Prostate gland (tissue), 2 donors: ENCODE measurements around the gene PRDM7. TPM values are rescaled to one million over a fixed set of nuclear protein-coding genes. Genes with fewer than 3 reads are reported as not detected.

ENCODE experiments used
- total RNA-seq, 2 donors: library from RNA; depleted of rRNA; stranded (reverse); fragments of >200 nt; gene quantifications; one replicate each; pipeline ENCODE4 v1.1.0, GENCODE V29; 2016

Gene PRDM7
- total RNA-seq, 2 donors from 2014 or later: 0.09 to 0.28 TPM

Other genes starting within 250 kb of the PRDM7 start
- gene SPIRE2, start 248.9 kb downstream of the PRDM7 start, total RNA-seq: 10 to 100 TPM; 13.7 to 15.5 TPM
- gene TCF25, start 203.7 kb downstream of the PRDM7 start, total RNA-seq: 100 to 1,000 TPM; 141 to 302 TPM
- 10 to 100 TPM in 1 of 2 donors, 1 to 10 TPM in 1; 5.6 to 22.5 TPM for gene MC1R, start 158.5 kb downstream of the PRDM7 start, total RNA-seq
- 10 to 100 TPM in 1 of 2 donors, under 1 TPM in 1; 0.82 to 20.7 TPM for gene TUBB3, start 154.0 kb downstream of the PRDM7 start, total RNA-seq
- 10 to 100 TPM; 63.9 to 79.9 TPM for gene DEF8, start 128.6 kb downstream of the PRDM7 start, total RNA-seq
- 1 to 10 TPM; 5.3 to 7.7 TPM for gene DBNDD1, start 57.9 kb downstream of the PRDM7 start, total RNA-seq